ENCODE data around the gene MALL. TPM values are rescaled to one million over a fixed set of nuclear protein-coding genes. Genes with fewer than 3 reads are reported as not detected.

MALL gene
- 154 to 172 TPM (median 164 TPM) in 5 replicates for total RNA-seq (2022; extraction: Qiagen RNA extraction)

GRCh38 chr2:110115291-110116032 lies at the start of gene MALL:
TSS of gene MALL (minus strand) at chr2:110115822. CDS start at chr2:110115792, 30 bp downstream.

Other genes with a start within 250 kb of the MALL start
- gene LIMS3, start 217.1 kb downstream of the MALL start, total RNA-seq (2022; extraction: Qiagen RNA extraction), result not detected in 5 replicates
- gene NPHP1, start 89.2 kb upstream of the MALL start, total RNA-seq (2022; extraction: Qiagen RNA extraction), result 6.1 to 8.2 TPM (median 6.5 TPM) in 5 replicates
- gene MTLN, start 96.7 kb upstream of the MALL start, total RNA-seq (2022; extraction: Qiagen RNA extraction), result 111 to 132 TPM (median 118 TPM) in 5 replicates

All from A549 treated with dexamethasone at 1 μM for 4 hours (cell line).